H9 (cell line): ENCODE measurements around the gene CAMK2G. TPM values are rescaled to one million over a fixed set of nuclear protein-coding genes. Genes with fewer than 3 reads are reported as not detected.

Source experiments
- DNase-seq: peaks from one replicate; pipeline ENCODE4 v3.0.0-alpha.2; 2017
- H2AFZ ChIP-seq: one replicate; pipeline ENCODE4 v1.6.1; 2013; ENCODE audit warnings: mild to moderate bottlenecking, low read length, control low read depth, moderate library complexity
- H2AK5ac ChIP-seq: 2 replicates; pipeline ENCODE4 v1.6.1; 2013; ENCODE audit warnings: low read length, control low read depth, mixed read lengths; ENCODE audit not compliant: insufficient read length
- H2BK120ac ChIP-seq: one replicate; pipeline ENCODE4 v1.6.1; 2013; ENCODE audit warnings: low read depth, mild to moderate bottlenecking, low read length, control low read depth, inconsistent platforms; ENCODE audit not compliant: poor library complexity, severe bottlenecking
- H2BK12ac ChIP-seq: 2 replicates; pipeline ENCODE4 v1.6.1; 2013; ENCODE audit warnings: low read length, control low read depth, mixed read lengths, low read depth; ENCODE audit not compliant: insufficient read length
- H2BK15ac ChIP-seq: 2 replicates; pipeline ENCODE4 v1.6.1; 2013; ENCODE audit warnings: low read depth, low read length, control low read depth
- H2BK20ac ChIP-seq: one replicate; pipeline ENCODE4 v1.6.1; 2013; ENCODE audit warnings: low read depth, mild to moderate bottlenecking, low read length, control low read depth, inconsistent platforms; ENCODE audit not compliant: poor library complexity, severe bottlenecking
- H2BK5ac ChIP-seq: 2 replicates; pipeline ENCODE4 v1.6.1; 2013; ENCODE audit warnings: low read length, control low read depth, mixed read lengths; ENCODE audit not compliant: insufficient read length
- H3K14ac ChIP-seq: 2 replicates; pipeline ENCODE4 v1.6.1; 2013; ENCODE audit warnings: low read length, control low read depth; ENCODE audit not compliant: insufficient read depth
- H3K18ac ChIP-seq: 2 replicates; pipeline ENCODE4 v1.6.1; 2013; ENCODE audit warnings: low read depth, mild to moderate bottlenecking, mixed read lengths, low read length, control low read depth; ENCODE audit not compliant: insufficient read length
- H3K23ac ChIP-seq: 2 replicates; pipeline ENCODE4 v1.6.1; 2013; ENCODE audit warnings: low read length, control low read depth, mixed read lengths, low read depth; ENCODE audit not compliant: insufficient read length
- H3K23me2 ChIP-seq: 2 replicates; pipeline ENCODE4 v1.6.1; 2013; ENCODE audit warnings: low read depth, mild to moderate bottlenecking, mixed read lengths, low read length, control low read depth; ENCODE audit not compliant: insufficient read length, poor library complexity, severe bottlenecking
- H3K27ac ChIP-seq: 2 replicates; pipeline ENCODE4 v1.5.1; 2013; ENCODE audit warnings: low read length, control low read depth, mixed read lengths, low read depth; ENCODE audit not compliant: insufficient read length
- H3K27me3 ChIP-seq: 2 replicates; pipeline ENCODE4 v1.6.1; 2013; ENCODE audit warnings: low read length, control low read depth, inconsistent platforms; ENCODE audit not compliant: insufficient read depth
- H3K4ac ChIP-seq: 2 replicates; pipeline ENCODE4 v1.6.1; 2013; ENCODE audit warnings: low read depth, mild to moderate bottlenecking, control low read depth, inconsistent platforms, low read length, moderate library complexity
- H3K4me1 ChIP-seq: 2 replicates; pipeline ENCODE4 v1.6.1; 2013; ENCODE audit warnings: low read length, control low read depth, inconsistent platforms; ENCODE audit not compliant: insufficient read depth
- H3K4me2 ChIP-seq: 2 replicates; pipeline ENCODE4 v1.6.1; 2013; ENCODE audit warnings: low read length, control low read depth, mixed read lengths; ENCODE audit not compliant: insufficient read length, insufficient read depth
- H3K56ac ChIP-seq: 2 replicates; pipeline ENCODE4 v1.6.1; 2013; ENCODE audit warnings: low read depth, mild to moderate bottlenecking, mixed read lengths, low read length, control low read depth; ENCODE audit not compliant: insufficient read length
- H3K79me1 ChIP-seq: 2 replicates; pipeline ENCODE4 v1.6.1; 2013; ENCODE audit warnings: low read depth, mild to moderate bottlenecking, moderate library complexity, low read length, control low read depth, inconsistent platforms; ENCODE audit not compliant: insufficient read depth, poor library complexity, severe bottlenecking
- H3K79me2 ChIP-seq: 2 replicates; pipeline ENCODE4 v1.6.1; 2013; ENCODE audit warnings: low read length, control low read depth, inconsistent platforms; ENCODE audit not compliant: insufficient read depth
- H3K9ac ChIP-seq: 2 replicates; pipeline ENCODE4 v1.6.1; 2013; ENCODE audit warnings: low read length, control low read depth, mixed read lengths; ENCODE audit not compliant: insufficient read length; ENCODE audit errors: extremely low read depth
- H3K9me3 ChIP-seq: one replicate; pipeline ENCODE4 v1.6.1; 2013; ENCODE audit warnings: low read depth, low read length, inconsistent platforms; ENCODE audit not compliant: control insufficient read depth
- H3T11ph ChIP-seq: one replicate; pipeline ENCODE4 v1.6.1; 2013; ENCODE audit warnings: mild to moderate bottlenecking, low read length, control low read depth, inconsistent platforms
- H4K20me1 ChIP-seq: one replicate; pipeline ENCODE4 v1.6.1; 2013; ENCODE audit not compliant: control insufficient read depth, insufficient read length, insufficient read depth
- H4K5ac ChIP-seq: 2 replicates; pipeline ENCODE4 v1.6.1; 2013; ENCODE audit warnings: low read depth, mild to moderate bottlenecking, mixed read lengths, low read length, control low read depth; ENCODE audit not compliant: insufficient read length
- H4K8ac ChIP-seq: replicated peaks from 2 replicates; pipeline ENCODE4 v1.6.1; 2013; ENCODE audit warnings: low read length, control low read depth, mixed read lengths, low read depth; ENCODE audit not compliant: insufficient read length
- H4K91ac ChIP-seq: 2 replicates; pipeline ENCODE4 v1.6.1; 2013; ENCODE audit warnings: low read depth, mild to moderate bottlenecking, moderate library complexity, mixed read lengths, low read length, control low read depth; ENCODE audit not compliant: insufficient read length
- H3K27ac Mint-ChIP-seq, 3 experiments: 2 replicates in 2 of 3; 3 replicates in 1 of 3; pipeline ENCODE4 v1.8.0; 2020 to 2021; ENCODE audit warnings: mixed read lengths in 3 of 3, mild to moderate bottlenecking in 1 of 3, moderate library complexity in 1 of 3
- H3K27me3 Mint-ChIP-seq: 2 replicates; pipeline ENCODE4 v1.8.0; 2021; ENCODE audit warnings: low read depth, mild to moderate bottlenecking, moderate library complexity, mixed read lengths
- H3K36me3 Mint-ChIP-seq, 3 experiments: 2 replicates in 2 of 3; 3 replicates in 1 of 3; pipeline ENCODE4 v1.8.0; 2020 to 2021; ENCODE audit warnings: low read depth in 3 of 3, mixed read lengths in 3 of 3; ENCODE audit not compliant: insufficient read depth in 1 of 3
- H3K4me1 Mint-ChIP-seq, 2 experiments: 2 replicates each; pipeline ENCODE4 v1.8.0; 2020; ENCODE audit warnings: mixed read lengths in 2 of 2
- H3K4me3 Mint-ChIP-seq, 2 experiments: 2 replicates in 1 of 2; 3 replicates in 1 of 2; pipeline ENCODE4 v1.8.0; 2020 to 2021; ENCODE audit warnings: mild to moderate bottlenecking in 2 of 2, mixed read lengths in 2 of 2, moderate library complexity in 1 of 2
- H3K9me3 Mint-ChIP-seq, 2 experiments: 2 replicates in 1 of 2; 3 replicates in 1 of 2; pipeline ENCODE4 v1.8.0; 2020; ENCODE audit warnings: mild to moderate bottlenecking in 2 of 2, mixed read lengths in 2 of 2, moderate library complexity in 1 of 2
- WGBS: extraction: QIAGEN DNeasy Blood & Tissue Kit; methylation state at CpG from one replicate; pipeline ENCODE4 v1.1.7; 2013; ENCODE audit warnings: missing lambda C conversion rate, low lambda C conversion rate, mixed read lengths; ENCODE audit not compliant: insufficient read length; ENCODE audit errors: extremely low coverage; 5-methylcytosine and 5-hydroxymethylcytosine counted together
- total RNA-seq: library from RNA; stranded (reverse); gene quantifications from 2 replicates; pipeline ENCODE4 v1.2.1, GENCODE V29; 2021
- TF ChIP-seq, protein P1 (sequence below): fragments of 200-600 bp; sonication (generic); conservative IDR thresholded peaks from 3 replicates; pipeline ENCODE4 v1.8.0; 2021; ENCODE audit warnings: antibody characterized with exemption, mild to moderate bottlenecking

CAMK2G gene
- total RNA-seq, 1 experiment from 2014 or later = 31.8 TPM

DNA sequence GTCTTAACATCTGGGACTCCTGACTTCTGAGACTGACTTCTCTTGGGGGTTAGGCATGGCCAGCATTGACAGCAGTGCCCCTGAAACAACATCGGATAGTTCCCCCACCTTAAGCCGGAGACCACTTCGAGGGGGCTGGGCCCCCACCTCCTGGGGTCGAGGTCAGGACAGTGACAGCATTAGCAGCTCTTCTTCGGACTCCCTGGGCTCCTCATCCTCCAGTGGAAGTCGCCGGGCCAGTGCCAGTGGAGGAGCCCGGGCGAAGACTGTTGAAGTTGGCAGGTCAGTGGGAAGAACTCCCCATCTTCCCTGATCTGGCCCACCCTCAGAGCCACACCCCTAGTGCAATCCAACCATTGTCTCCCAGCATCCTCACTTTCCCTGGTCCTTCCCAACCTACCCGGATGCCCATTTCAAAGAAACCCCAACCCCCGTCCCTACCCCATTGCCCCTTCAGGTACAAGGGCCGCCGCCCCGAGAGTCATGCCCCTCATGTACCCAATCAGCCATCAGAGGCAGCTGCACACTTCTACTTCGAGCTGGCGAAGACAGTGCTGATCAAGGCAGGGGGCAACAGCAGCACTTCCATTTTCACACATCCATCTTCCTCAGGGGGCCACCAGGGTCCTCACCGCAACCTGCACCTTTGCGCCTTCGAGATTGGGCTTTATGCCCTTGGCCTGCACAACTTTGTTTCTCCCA, 76.9 kb downstream of the CAMK2G start:
- H3K4ac ChIP-seq = no peak overlapping the region
- no peak overlapping the region for H3K4me2 ChIP-seq
- no peaks in the 10 kb centered on the region for H4K20me1 ChIP-seq
- no peaks in the 10 kb centered on the region for H3K23me2 ChIP-seq
- Mint-ChIP-seq H3K4me3 (no peak overlapping the region), H3K36me3 (peaks cover 12 to 72% (median 44%) of the 10 kb centered on the region in 3 experiments; a peak in 6 of 7 replicates), H3K27me3 (no peaks in the 10 kb centered on the region), H3K9me3 (no peaks in the 10 kb centered on the region), H3K27ac (no peak overlapping the region), H3K4me1 (no peaks in the 10 kb centered on the region)
- no peak overlapping the region for H3K9ac ChIP-seq
- no peak overlapping the region for H4K8ac ChIP-seq
- H2BK20ac ChIP-seq = no peak overlapping the region
- no peak overlapping the region for H3K14ac ChIP-seq
- H2BK12ac ChIP-seq = no peak overlapping the region
- H3K27ac ChIP-seq = no peak overlapping the region
- H4K91ac ChIP-seq = no peak overlapping the region
- DNase-seq = no peak
- H3K18ac ChIP-seq = no peak overlapping the region
- H2AFZ ChIP-seq = no peak overlapping the region
- H3K4me1 ChIP-seq = no peaks in the 10 kb centered on the region
- H2AK5ac ChIP-seq = no peak overlapping the region
- TF ChIP-seq, protein P1, sequence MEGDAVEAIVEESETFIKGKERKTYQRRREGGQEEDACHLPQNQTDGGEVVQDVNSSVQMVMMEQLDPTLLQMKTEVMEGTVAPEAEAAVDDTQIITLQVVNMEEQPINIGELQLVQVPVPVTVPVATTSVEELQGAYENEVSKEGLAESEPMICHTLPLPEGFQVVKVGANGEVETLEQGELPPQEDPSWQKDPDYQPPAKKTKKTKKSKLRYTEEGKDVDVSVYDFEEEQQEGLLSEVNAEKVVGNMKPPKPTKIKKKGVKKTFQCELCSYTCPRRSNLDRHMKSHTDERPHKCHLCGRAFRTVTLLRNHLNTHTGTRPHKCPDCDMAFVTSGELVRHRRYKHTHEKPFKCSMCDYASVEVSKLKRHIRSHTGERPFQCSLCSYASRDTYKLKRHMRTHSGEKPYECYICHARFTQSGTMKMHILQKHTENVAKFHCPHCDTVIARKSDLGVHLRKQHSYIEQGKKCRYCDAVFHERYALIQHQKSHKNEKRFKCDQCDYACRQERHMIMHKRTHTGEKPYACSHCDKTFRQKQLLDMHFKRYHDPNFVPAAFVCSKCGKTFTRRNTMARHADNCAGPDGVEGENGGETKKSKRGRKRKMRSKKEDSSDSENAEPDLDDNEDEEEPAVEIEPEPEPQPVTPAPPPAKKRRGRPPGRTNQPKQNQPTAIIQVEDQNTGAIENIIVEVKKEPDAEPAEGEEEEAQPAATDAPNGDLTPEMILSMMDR = no peak
- H3K23ac ChIP-seq = no peak overlapping the region
- no peak overlapping the region for H2BK5ac ChIP-seq
- no peak overlapping the region for H3K56ac ChIP-seq
- WGBS = no CpG with 5 or more reads among the region's 19 CpGs
- no peaks in the 10 kb centered on the region for H3K9me3 ChIP-seq
- H3K79me2 ChIP-seq = no peaks in the 10 kb centered on the region
- no peak overlapping the region for H3T11ph ChIP-seq
- no peaks in the 10 kb centered on the region for H3K27me3 ChIP-seq
- no peak overlapping the region for H4K5ac ChIP-seq
- no peaks in the 10 kb centered on the region for H3K79me1 ChIP-seq
- H2BK15ac ChIP-seq = no peak overlapping the region
- H2BK120ac ChIP-seq = no peak overlapping the region
